Activated naive CD4-positive, alpha-beta T cell treated with anti-CD3 and anti-CD28 coated beads, Interleukin-2, amount 10 ng/mL, durations not matched to agents 7 days and 5 days (primary cell): ENCODE data around the gene GIT1.
A peak's percentile ranks its signal among the peaks of the same experiment; 100 is the strongest.
"Not testable (repeated sequence)": the region's sequence is repeated elsewhere in the genome, so short reads cannot be mapped to it uniquely, and the experiment has no call there.

ENCODE experiments used
- CTCF ChIA-PET: fragments of 350-600 bp; sonication (Branson Sonifier 250); formaldehyde crosslinking; loops from one replicate; lab custom pipeline; 2021; ENCODE audit warnings: antibody characterized with exemption; lab: Charles Lee
- DNase-seq: peaks from one replicate; pipeline ENCODE4 v3.0.0-alpha.2; 2020
- H3K27ac Mint-ChIP-seq: one replicate; pipeline ENCODE4 v1.8.0; 2021; ENCODE audit warnings: mild to moderate bottlenecking, moderate library complexity, mixed read lengths
- H3K27me3 Mint-ChIP-seq: one replicate; pipeline ENCODE4 v1.8.0; 2021; ENCODE audit warnings: mild to moderate bottlenecking, mixed read lengths
- H3K36me3 Mint-ChIP-seq: one replicate; pipeline ENCODE4 v1.8.0; 2021; ENCODE audit warnings: mixed read lengths
- H3K4me1 Mint-ChIP-seq: one replicate; pipeline ENCODE4 v1.8.0; 2021; ENCODE audit warnings: mixed read lengths
- H3K4me3 Mint-ChIP-seq: one replicate; pipeline ENCODE4 v1.8.0; 2021; ENCODE audit warnings: mild to moderate bottlenecking, moderate library complexity, mixed read lengths
- H3K9me3 Mint-ChIP-seq: one replicate; pipeline ENCODE4 v1.8.0; 2021; ENCODE audit warnings: mixed read lengths

GIT1 gene

DNA sequence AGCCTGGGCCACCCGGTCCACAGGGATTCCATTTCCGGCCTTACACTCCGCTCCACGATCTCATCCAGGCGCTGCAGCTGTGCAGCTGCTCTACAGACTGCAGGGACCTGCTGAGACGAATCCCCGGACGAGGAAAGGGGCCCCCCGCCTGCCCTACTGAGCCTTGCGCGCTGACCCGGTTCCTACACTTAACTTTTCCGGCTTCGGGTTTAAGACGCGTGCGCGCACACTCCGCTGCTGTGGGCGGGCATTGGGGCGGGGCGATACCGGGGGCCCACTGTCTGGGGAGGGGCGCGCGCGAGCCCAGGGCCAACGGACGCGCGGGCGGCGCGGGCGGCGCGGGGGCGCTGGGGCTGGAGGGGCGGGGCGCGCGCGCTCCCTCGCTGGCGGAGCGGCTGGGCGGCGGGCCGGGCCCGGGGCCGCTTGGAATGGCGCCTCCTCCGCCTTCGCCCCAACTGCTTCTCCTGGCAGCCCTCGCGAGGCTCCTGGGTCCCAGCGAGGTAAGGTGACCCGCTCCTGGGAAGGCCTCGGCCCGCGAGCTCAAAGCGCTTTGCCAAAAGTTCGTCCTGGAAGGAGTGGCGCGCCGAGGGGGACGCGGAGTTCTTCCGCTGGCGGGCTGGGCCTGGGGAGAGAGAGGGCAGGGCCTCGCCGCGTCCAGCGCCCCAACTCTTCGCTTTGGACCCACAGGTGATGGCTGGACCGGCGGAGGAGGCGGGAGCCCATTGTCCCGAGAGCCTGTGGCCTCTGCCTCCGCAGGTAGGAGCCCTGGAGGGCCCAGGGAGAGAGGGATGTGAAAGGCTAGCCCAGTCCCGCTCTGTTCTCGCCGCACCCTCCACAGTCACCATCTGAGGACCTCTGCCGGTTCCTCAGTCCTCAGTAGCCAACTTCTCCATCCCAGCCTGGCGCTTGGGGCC, 20.9 kb downstream of the GIT1 start, which contains the start of gene TP53I13:
TP53I13 (plus strand) TSS at position 371 of the 914 bp plus-strand sequence; CDS start at position 429, 58 bp downstream.
- Mint-ChIP-seq H3K27me3 (peaks cover 4% of the 10 kb centered on the region), H3K4me1 (peaks cover 40% of the 10 kb centered on the region), H3K9me3 (no peaks in the 10 kb centered on the region), H3K4me3 (peak within 1 kb of the TSS; percentile 93), H3K36me3 (peaks cover 19% of the 10 kb centered on the region), H3K27ac (peak within 1 kb of the TSS; percentile 99)
- DNase-seq: peak; percentile 93
- CTCF ChIA-PET: interaction anchor here (1.4 to 6.1 kb wide), 5 partner anchors 15 to 525 kb away, joined by 3 to 31 read pairs (median 10); partner anchors contain the start of gene ANKRD13B

DNA sequence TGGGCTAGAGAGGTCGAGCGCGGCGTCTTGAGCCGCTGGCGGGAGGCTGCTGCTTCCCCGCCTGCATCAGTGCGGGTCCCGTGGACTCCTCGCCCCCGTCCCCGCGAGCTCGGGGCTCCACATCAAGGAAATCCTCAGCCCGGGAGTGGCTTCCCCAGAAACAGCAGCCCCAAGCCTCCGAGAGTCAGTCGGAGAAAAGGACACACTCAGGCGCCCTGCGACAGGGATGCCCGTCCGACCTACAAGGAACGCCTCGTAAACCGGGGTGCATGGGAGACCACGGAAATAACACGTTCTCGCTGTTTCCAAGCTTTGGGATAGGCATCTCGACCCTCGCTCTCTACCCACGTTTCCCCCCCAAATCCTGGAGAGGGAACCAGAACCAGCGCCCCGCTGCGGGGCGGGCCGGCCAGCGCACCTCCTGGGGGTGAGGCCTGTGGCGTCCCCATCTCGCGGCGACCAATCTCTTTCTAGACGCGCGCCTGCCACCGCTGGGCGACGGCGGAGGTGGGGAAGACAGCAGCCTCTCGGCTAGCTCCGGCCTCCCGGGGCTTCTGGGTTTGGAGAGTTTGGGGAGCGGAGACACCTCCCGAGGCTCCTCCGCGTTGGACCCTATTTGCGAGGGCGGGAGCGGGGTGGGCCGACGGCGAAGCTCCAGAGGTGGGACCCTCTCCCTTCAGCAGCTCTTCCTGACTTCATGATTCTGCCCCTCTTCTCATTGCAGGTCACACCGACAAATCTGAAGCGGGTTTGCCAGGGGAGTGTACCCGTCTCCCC, 21.7 kb downstream of the GIT1 start:
- peak; percentile 87 for DNase-seq
- peaks cover 44% of the 10 kb centered on the region for H3K4me1 Mint-ChIP-seq
- H3K36me3 Mint-ChIP-seq: peaks cover 17% of the 10 kb centered on the region
- H3K27ac Mint-ChIP-seq: peak overlapping the region; percentile 99
- no peaks in the 10 kb centered on the region for H3K9me3 Mint-ChIP-seq
- H3K27me3 Mint-ChIP-seq: peaks cover 4% of the 10 kb centered on the region
- CTCF ChIA-PET: interaction anchor here (2.1 to 6.1 kb wide), 4 partner anchors 16 to 198 kb away, joined by 6 to 31 read pairs (median 16); partner anchors contain the start of gene ANKRD13B
- peak overlapping the region; percentile 93 for H3K4me3 Mint-ChIP-seq

DNA sequence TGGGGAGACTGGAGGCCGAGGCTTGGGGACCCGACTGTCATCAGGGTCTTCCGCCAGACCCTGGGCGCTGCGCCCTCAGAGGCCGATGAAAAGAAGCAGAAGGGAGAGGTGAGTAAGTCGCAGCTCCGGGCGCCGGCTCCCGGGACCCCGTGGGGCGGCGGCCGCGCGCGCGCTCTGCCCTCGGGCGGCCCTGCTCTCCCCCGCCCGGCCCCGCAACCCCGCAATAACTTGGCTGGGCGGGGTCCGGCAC, 22.2 kb downstream of the GIT1 start:
- peak overlapping the region; percentile 99 for H3K27ac Mint-ChIP-seq
- H3K4me3 Mint-ChIP-seq: peak overlapping the region; percentile 93
- CTCF ChIA-PET: interaction anchor here (0.6 to 6.1 kb wide), 5 partner anchors 16 to 429 kb away, joined by 3 to 31 read pairs (median 10); partner anchors contain the start of gene ANKRD13B
- DNase-seq: no peak
- peaks cover 47% of the 10 kb centered on the region for H3K4me1 Mint-ChIP-seq
- peaks cover 4% of the 10 kb centered on the region for H3K27me3 Mint-ChIP-seq
- peaks cover 22% of the 10 kb centered on the region for H3K36me3 Mint-ChIP-seq
- no peaks in the 10 kb centered on the region for H3K9me3 Mint-ChIP-seq

DNA sequence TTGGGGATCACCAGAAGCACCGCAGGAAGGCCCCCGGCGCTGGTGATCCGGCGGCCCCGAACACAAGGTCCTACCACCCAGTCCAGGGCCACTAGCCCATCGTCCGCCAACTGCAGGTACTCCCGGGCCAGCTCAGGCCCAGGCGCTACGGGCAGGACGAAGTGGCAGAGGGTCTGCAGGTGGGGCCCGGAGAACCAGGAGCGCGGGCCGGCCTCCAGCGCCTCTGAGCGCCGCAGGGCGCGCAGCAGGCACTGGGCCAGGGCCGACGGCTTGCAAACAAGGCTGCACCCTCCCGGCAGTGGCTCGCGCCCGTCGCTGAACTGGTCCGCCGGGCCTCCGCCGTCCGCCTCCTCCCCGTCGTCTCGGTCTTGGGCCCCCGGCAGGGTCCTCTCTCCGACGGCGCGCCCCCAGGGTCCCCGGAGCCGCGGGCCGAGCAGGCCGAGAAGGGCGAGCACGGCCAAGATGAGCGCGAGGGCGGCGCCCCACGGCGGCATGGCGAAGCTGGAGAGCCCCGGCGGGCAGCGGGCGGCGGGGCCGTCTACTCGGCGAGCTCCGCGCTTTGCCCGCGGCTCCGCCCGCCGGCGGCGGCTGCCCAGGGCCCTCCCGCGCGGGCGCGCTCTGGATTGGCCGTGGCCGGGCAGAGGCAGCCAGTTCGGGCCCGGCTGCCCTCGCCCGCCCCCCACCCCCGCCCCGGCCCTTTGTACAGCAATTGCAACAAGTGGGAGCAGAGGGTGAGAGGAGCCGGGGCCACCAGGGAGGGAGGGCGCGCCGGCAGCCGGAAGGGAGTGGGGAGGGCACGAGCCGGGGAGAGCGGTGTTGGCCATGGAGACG, 22.8 kb downstream of the GIT1 start, which contains the start of gene ABHD15:
ABHD15 (minus strand) TSS at position 565 of the 831 bp plus-strand sequence; CDS start at position 494, 71 bp downstream.
- Mint-ChIP-seq H3K27me3 (peaks cover 4% of the 10 kb centered on the region), H3K9me3 (no peaks in the 10 kb centered on the region), H3K4me3 (peak within 1 kb of the TSS; percentile 93), H3K27ac (peak within 1 kb of the TSS; percentile 99), H3K4me1 (peaks cover 50% of the 10 kb centered on the region), H3K36me3 (peaks cover 28% of the 10 kb centered on the region)
- peak; percentile 74 for DNase-seq
- CTCF ChIA-PET: interaction anchor here (0.6 to 6.1 kb wide), 7 partner anchors 9 to 429 kb away, joined by 3 to 31 read pairs (median 6); partner anchors contain the start of gene ANKRD13B

DNA sequence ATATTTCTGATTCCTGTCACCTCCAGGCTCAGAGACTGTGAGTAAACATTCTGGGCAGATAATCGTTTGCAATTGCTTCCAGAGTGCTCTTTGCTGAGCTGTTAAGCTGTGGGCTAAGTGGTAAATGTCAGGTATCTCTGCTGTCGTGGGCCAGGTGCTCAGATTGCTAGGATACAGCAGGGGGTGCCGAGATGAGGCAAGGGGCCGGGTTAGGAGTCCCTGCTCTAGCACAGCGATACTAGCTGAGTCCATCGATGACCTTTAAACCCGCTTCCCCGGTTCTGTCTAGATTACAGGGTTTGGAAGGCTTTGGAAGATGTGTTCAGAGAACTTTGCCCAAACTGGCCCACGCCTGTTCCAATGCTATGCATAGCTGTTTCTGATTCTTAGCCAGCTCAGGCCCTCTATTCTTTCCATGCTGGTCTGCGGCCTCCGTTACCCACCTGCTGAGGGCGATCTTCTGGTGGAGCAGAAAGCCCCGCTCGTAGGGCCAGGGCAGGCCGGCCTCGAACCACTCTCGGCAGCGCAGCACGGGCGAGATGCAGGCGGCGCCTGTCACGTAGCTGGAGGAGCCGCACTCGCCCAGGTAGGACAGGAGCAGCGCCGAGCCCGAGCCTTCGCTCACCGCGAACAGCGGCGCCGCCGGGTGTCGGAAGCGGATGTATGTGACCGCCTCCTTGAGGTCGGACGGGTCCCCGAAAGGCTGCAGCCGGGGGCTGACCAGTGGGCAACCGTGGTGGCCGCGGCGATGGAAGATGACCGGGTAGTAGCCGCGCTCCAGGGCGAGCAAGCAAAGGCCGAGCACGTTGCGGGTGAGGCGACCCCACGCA, 23.6 kb downstream of the GIT1 start:
- DNase-seq: peak; percentile 77
- Mint-ChIP-seq H3K27ac (peak overlapping the region; percentile 95), H3K27me3 (peaks cover 4% of the 10 kb centered on the region), H3K4me3 (peak overlapping the region; percentile 90), H3K4me1 (peaks cover 49% of the 10 kb centered on the region), H3K9me3 (no peaks in the 10 kb centered on the region), H3K36me3 (peaks cover 29% of the 10 kb centered on the region)
- CTCF ChIA-PET: interaction anchor here (0.7 to 6.1 kb wide), 7 partner anchors 9 to 347 kb away, joined by 3 to 31 read pairs (median 4); partner anchors contain the start of gene ANKRD13B

DNA sequence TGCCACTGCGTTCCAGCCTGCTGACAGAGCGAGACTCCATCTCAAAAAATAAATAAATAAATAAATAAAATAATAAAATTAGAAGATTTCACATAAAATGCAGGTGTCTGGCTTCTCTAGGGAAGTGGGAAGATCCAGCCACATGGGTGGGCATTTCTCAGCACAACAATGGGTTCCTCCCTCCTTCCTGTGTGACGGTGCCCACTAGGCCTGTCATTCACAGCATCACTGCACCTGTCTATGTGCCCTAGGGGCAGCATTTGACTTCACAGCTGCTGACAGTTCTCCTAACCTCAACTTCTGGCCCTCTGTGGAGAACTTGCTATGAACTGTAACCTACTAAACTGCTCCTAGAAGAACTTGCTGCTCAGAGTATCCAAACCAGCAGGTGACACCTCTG, 25.6 kb downstream of the GIT1 start:
- Mint-ChIP-seq H3K27me3 (no peaks in the 10 kb centered on the region), H3K9me3 (no peaks in the 10 kb centered on the region), H3K36me3 (peaks cover 27% of the 10 kb centered on the region), H3K4me1 (peaks cover 40% of the 10 kb centered on the region), H3K4me3 (peak overlapping the region; percentile 59), H3K27ac (no peak overlapping the region)
- CTCF ChIA-PET: interaction anchor here (2.3 kb wide), 1 partner anchor 194 kb away, joined by 14 read pairs; no protein-coding TSS in a partner anchor
- DNase-seq: no peak

DNA sequence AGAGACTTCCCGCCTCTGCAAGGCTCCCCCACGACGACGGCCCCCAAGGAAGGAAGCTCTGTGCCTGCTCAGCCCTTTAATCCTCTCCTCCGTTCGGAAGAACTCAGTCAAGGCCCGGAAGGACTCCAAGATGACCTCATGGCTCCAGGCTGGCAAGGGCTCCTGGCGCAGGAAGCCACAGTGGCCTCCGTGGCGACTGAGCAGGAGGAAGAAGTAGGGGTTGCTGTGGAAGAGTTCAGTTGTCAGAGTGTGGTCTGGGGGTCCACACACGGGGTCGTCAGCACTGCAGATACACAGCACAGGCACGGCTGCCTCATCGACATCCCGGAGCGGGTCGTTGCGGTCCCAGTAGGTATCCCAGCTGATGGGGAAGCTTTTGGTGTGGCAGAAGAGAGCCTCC, 26.8 kb downstream of the GIT1 start:
- H3K9me3 Mint-ChIP-seq: no peaks in the 10 kb centered on the region
- no peak overlapping the region for H3K4me3 Mint-ChIP-seq
- no peak for DNase-seq
- peaks cover 27% of the 10 kb centered on the region for H3K36me3 Mint-ChIP-seq
- H3K27ac Mint-ChIP-seq: no peak overlapping the region
- peaks cover 47% of the 10 kb centered on the region for H3K4me1 Mint-ChIP-seq
- no peaks in the 10 kb centered on the region for H3K27me3 Mint-ChIP-seq
- CTCF ChIA-PET: no interaction called here

DNA sequence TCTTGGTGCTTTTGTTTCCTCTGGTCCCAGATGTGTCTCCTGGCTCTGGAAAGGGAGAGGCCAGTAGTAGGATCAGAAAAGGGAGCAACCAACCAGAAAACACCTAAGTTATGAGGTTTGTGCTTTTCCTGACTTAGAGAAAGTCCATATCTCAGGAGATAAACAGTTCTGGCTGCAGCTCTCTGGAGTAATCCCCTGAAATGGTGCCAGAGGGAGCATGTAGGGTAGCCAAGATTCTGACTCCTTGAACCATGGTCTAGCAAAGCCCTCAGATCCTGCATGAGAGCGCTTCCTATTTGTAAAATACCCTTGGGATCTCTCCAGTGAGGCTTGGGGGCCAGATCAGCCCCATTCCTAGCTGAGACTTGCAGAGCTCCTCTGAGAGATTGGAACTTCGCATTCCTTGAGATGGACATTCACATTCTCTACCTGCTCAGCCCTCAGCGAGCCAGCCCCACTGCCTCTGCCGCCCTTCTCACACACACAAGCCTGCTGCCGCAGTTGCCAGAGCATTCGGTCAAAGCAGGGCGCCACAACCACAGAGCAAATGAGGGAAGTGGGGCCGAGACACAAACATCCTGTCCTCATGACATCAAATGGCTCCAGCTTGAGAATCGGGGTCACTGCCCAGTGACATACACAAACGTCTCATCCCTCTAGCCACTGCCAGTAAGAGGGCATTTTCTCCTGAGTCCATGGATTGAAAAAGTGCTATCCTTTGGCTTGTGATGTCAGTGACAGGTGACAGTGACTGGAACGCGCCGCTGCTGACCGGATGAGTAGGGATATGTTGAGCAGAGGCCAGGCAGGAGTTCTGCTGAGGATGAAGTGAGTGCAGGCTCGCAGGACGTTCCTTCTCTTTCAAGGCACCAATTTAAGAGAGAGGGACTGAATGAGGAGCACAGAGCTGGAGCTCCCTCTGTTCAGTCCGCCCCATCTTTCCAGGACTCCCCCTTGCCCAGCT, 27.6 kb downstream of the GIT1 start:
- Mint-ChIP-seq H3K27me3 (no peaks in the 10 kb centered on the region), H3K36me3 (peaks cover 27% of the 10 kb centered on the region), H3K4me1 (peaks cover 55% of the 10 kb centered on the region), H3K4me3 (no peak overlapping the region), H3K9me3 (no peaks in the 10 kb centered on the region), H3K27ac (no peak overlapping the region)
- DNase-seq: no peak
- CTCF ChIA-PET: interaction anchor here (1.0 kb wide), 1 partner anchor 192 kb away, joined by 3 read pairs; no protein-coding TSS in a partner anchor

DNA sequence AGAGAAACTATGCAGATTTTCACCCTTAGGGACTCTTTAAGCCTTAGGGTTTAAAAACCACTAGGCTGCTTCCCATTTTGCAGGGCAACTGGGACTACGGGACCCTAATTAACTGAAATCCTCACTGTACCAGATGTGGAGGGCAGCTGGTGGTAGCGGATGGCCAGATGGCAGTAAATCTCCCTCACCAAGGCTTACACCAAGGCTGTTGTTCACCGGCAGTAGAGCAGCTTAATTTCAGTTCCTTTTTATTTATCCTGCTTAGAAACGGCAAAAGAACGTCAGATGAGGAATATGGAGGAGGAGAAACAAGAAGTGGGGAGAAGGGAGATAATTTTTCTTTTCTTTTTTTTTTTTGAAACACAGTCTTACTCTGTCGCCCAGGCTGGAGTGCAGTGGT, 29.1 kb downstream of the GIT1 start:
- Mint-ChIP-seq H3K4me3 (no peak overlapping the region), H3K27ac (no peak overlapping the region), H3K27me3 (no peaks in the 10 kb centered on the region), H3K4me1 (peaks cover 46% of the 10 kb centered on the region), H3K36me3 (peaks cover 27% of the 10 kb centered on the region), H3K9me3 (no peaks in the 10 kb centered on the region)
- CTCF ChIA-PET: interaction anchor here (1.2 kb wide), 1 partner anchor 190 kb away, joined by 3 read pairs; no protein-coding TSS in a partner anchor
- DNase-seq: no peak

DNA sequence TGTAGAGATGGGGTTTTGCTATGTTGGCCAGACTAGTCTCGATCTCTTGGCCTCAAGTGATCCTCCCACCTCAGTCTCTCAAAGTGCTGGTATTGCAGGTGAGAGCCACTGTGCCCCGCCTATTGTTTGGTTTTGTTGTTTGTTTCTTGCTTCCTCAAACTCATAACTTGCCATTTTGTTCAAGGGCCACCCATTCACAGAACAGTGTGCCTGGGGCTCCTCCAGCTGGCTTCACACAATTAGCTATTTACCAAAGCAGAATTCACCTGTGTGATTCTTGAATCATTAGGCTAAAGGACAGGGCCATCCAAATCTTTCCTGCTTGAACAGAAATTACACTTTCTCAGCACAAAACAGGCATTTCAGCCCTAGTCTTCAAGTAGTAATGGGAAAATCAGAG, 29.8 kb downstream of the GIT1 start:
- no peak overlapping the region for H3K4me3 Mint-ChIP-seq
- no peaks in the 10 kb centered on the region for H3K9me3 Mint-ChIP-seq
- H3K36me3 Mint-ChIP-seq: peaks cover 27% of the 10 kb centered on the region
- no peak for DNase-seq
- H3K27ac Mint-ChIP-seq: no peak overlapping the region
- CTCF ChIA-PET: interaction anchor here (1.3 kb wide), 1 partner anchor 412 kb away, joined by 3 read pairs; no protein-coding TSS in a partner anchor
- peaks cover 41% of the 10 kb centered on the region for H3K4me1 Mint-ChIP-seq
- no peaks in the 10 kb centered on the region for H3K27me3 Mint-ChIP-seq

DNA sequence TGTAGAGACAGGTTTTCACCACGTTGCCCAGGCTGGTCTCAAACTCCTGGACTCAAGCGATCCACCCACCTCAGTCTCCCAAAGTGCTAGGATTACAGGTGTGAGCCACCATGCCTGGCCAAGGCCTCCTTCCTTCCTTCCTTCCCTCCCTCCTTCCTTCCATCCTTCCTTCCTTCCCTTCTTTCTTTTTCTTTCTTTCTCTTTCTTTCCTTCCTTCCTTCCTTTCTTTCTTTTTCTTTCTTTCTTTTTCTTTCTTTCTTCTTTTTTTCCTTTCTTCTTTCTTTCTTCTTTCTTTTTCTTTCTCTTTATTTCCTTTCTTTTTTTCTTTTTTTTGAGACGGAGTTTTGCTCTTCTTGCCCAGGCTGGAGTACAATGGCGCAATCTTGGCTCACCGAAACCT, 31.3 kb downstream of the GIT1 start:
- Mint-ChIP-seq H3K4me1 (peaks cover 31% of the 10 kb centered on the region), H3K36me3 (peaks cover 23% of the 10 kb centered on the region)
- not testable (repeated sequence) for H3K27me3 Mint-ChIP-seq, DNase-seq, H3K4me3 Mint-ChIP-seq, H3K9me3 Mint-ChIP-seq, H3K27ac Mint-ChIP-seq
- CTCF ChIA-PET: interaction anchor here (1.3 to 1.9 kb wide), 2 partner anchors 188 to 411 kb away, joined by 3 to 5 read pairs; no protein-coding TSS in a partner anchor
